Measurements from ENCODE around the gene APP. TPM values are rescaled to one million over a fixed set of nuclear protein-coding genes. Genes with fewer than 3 reads are reported as not detected.

APP gene
- total RNA-seq, 1 donor, result 373 TPM

DNA sequence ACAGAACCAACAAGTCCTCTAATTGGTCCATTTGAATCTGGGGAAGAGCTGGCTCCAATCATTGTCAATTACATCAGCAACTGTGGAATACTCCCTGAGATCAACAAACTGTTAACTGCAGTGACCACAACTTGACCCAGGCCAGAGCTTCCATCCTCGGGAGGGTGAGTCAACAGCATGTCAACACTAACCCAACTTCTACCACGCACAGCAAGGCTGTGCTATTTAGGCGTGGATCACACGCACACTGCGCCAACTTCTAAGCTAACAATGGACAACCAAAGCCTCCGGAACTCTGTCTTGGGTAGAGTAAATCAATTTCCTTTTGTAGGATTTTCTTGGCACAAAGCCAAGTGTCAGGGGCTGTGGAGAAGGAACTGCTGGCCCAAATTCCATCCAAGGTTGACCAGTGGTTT, 30.4 kb downstream of the APP start:
- Histone ChIP-seq H4K20me1 (ENCODE audit: insufficient read depth, low read length) (peaks cover 5% of the 10 kb centered on the region), H3K36me3 (ENCODE audit: insufficient read depth, low read length) (peaks cover 9% of the 10 kb centered on the region), H3K4me1 (ENCODE audit: insufficient read depth, low read length) (peaks cover 29% of the 10 kb centered on the region), H2AFZ (ENCODE audit: low read length) (no peak overlapping the region), H3K4me3 (ENCODE audit: insufficient read depth, low read length) (no peak overlapping the region), H3K79me2 (ENCODE audit: insufficient read depth, low read length) (peaks cover 84% of the 10 kb centered on the region), H3K4me2 (ENCODE audit: insufficient read depth, low read length) (peak overlapping the region; percentile 49), H3K9me3 (ENCODE audit: low read depth, low read length) (no peaks in the 10 kb centered on the region), H3K27ac (ENCODE audit: low read depth, low read length) (peak overlapping the region; percentile 71), H3K27me3 (ENCODE audit: insufficient read depth, low read length) (no peaks in the 10 kb centered on the region)
- TF ChIP-seq CTCF (IDR thresholded peaks at IDR 0.05; ENCODE audit: extremely low read depth, low read depth, low read length), result no peak
- DNase-seq (ENCODE audit: insufficient read length, low spot score, missing footprints), result peak; percentile 86

DNA sequence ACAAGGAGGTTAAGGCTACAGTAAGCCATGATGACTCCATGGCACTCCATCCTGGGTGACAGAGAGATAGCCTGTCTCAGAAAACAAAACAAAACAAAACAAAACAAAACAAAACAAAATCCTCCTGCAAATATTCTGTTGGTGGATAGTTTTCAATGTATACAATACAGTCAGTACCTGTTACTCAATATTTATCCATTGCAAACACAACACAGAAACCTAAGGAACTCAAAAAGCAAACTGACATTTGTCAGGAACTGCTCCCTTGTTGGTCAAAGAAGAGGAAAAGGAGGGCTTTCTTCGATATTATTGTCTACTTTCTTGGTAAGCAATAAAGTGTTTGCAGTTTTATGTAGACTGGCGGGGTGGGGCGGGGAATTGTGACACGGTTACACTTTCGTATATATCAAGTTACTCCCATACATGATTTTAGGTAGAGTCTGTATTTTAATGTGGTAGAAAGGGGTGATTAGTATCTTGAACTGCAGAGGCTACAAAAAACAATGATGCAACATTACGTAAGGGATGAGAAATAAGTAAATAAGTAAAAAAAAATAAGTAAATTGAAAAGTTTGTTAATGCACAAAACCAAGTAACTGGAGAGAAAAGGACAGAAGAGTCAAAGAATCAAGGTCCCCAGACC, 31.8 kb downstream of the APP start:
- Histone ChIP-seq H3K27me3 (ENCODE audit: insufficient read depth, low read length) (no peaks in the 10 kb centered on the region), H3K4me3 (ENCODE audit: insufficient read depth, low read length) (no peak overlapping the region), H3K9me3 (ENCODE audit: low read depth, low read length) (no peaks in the 10 kb centered on the region), H2AFZ (ENCODE audit: low read length) (no peak overlapping the region), H3K4me1 (ENCODE audit: insufficient read depth, low read length) (peaks cover 29% of the 10 kb centered on the region), H3K4me2 (ENCODE audit: insufficient read depth, low read length) (no peak overlapping the region), H3K79me2 (ENCODE audit: insufficient read depth, low read length) (peaks cover 85% of the 10 kb centered on the region), H3K27ac (ENCODE audit: low read depth, low read length) (peak overlapping the region; percentile 71), H4K20me1 (ENCODE audit: insufficient read depth, low read length) (peaks cover 15% of the 10 kb centered on the region), H3K36me3 (ENCODE audit: insufficient read depth, low read length) (peaks cover 9% of the 10 kb centered on the region)
- no peak for TF ChIP-seq CTCF (IDR thresholded peaks at IDR 0.05; ENCODE audit: extremely low read depth, low read depth, low read length)
- no peak for DNase-seq (ENCODE audit: insufficient read length, low spot score, missing footprints)

DNA sequence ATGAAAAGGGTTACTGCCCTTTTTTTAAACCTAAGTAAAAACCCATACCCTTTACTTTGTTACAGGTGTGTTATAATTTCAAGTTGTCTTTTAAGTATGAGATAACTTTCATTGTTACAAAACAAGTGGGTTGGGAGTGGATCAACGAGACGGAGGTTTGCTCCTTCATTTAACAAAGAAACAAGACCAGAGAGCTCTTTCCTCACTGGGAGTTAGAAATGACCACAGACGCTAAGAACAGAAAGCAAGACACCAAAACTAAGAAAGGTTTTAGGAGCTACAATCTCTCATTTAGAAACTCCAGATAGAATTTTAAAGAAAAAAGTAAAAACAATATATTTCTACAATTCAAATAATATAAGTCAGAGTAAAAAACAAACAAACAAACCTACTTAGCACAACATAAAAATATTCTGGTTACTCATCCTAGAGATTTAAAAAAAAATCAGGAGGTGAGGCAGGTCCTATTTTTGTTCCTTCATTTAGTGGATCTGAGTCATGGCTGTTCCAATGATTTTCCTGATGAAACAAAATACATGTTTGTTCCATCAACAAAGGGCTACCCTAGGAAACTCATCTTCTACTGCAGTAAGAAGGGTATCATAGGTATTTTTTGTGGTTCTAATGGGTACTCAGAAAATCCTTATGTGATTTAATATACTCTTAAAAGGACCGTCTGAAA, 33.0 kb downstream of the APP start:
- H4K20me1 ChIP-seq (ENCODE audit: insufficient read depth, low read length), result peaks cover 15% of the 10 kb centered on the region
- H3K27ac ChIP-seq (ENCODE audit: low read depth, low read length), result peak overlapping the region; percentile 19
- H3K36me3 ChIP-seq (ENCODE audit: insufficient read depth, low read length), result peaks cover 9% of the 10 kb centered on the region
- no peaks in the 10 kb centered on the region for H3K9me3 ChIP-seq (ENCODE audit: low read depth, low read length)
- TF ChIP-seq CTCF (IDR thresholded peaks at IDR 0.05; ENCODE audit: extremely low read depth, low read depth, low read length), result no peak
- peak overlapping the region; percentile 5 for H3K4me2 ChIP-seq (ENCODE audit: insufficient read depth, low read length)
- H3K79me2 ChIP-seq (ENCODE audit: insufficient read depth, low read length), result peaks cover 88% of the 10 kb centered on the region
- no peak overlapping the region for H3K4me3 ChIP-seq (ENCODE audit: insufficient read depth, low read length)
- no peaks in the 10 kb centered on the region for H3K27me3 ChIP-seq (ENCODE audit: insufficient read depth, low read length)
- peaks cover 29% of the 10 kb centered on the region for H3K4me1 ChIP-seq (ENCODE audit: insufficient read depth, low read length)
- DNase-seq (ENCODE audit: insufficient read length, low spot score, missing footprints), result no peak
- no peak overlapping the region for H2AFZ ChIP-seq (ENCODE audit: low read length)

DNA sequence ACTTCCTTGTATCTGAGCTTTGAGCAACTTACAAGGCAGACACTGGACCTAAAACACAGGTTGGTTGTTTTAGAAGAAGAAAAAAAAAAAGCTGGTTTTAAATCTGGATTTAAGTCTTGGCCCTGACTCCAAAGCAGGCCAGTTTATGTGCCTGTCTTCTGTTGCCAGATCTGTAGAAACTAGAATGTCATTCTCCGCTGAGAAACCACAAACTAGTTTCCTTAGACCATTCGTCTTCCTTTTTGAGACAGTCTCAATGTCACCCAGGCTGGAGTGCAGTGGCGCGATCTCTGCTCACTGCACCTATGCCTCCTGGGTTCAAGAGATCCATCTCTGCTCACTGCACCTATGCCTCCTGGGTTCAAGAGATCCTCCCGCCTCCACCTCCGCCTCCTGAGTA, 33.9 kb downstream of the APP start:
- peaks cover 4% of the 10 kb centered on the region for H3K36me3 ChIP-seq (ENCODE audit: insufficient read depth, low read length)
- H4K20me1 ChIP-seq (ENCODE audit: insufficient read depth, low read length), result peaks cover 17% of the 10 kb centered on the region
- H2AFZ ChIP-seq (ENCODE audit: low read length), result no peak overlapping the region
- no peaks in the 10 kb centered on the region for H3K27me3 ChIP-seq (ENCODE audit: insufficient read depth, low read length)
- peak overlapping the region; percentile 19 for H3K27ac ChIP-seq (ENCODE audit: low read depth, low read length)
- H3K79me2 ChIP-seq (ENCODE audit: insufficient read depth, low read length), result peaks cover 88% of the 10 kb centered on the region
- H3K4me2 ChIP-seq (ENCODE audit: insufficient read depth, low read length), result no peak overlapping the region
- peaks cover 29% of the 10 kb centered on the region for H3K4me1 ChIP-seq (ENCODE audit: insufficient read depth, low read length)
- no peak for TF ChIP-seq CTCF (IDR thresholded peaks at IDR 0.05; ENCODE audit: extremely low read depth, low read depth, low read length)
- no peaks in the 10 kb centered on the region for H3K9me3 ChIP-seq (ENCODE audit: low read depth, low read length)
- no peak overlapping the region for H3K4me3 ChIP-seq (ENCODE audit: insufficient read depth, low read length)
- no peak for DNase-seq (ENCODE audit: insufficient read length, low spot score, missing footprints)

All from osteoblast (primary cell).